HepG2 (cell line): ENCODE data around the gene COX15. TPM values are rescaled to one million over a fixed set of nuclear protein-coding genes. Genes with fewer than 3 reads are reported as not detected.
A peak's percentile ranks its signal among the peaks of the same experiment; 100 is the strongest.

Source experiments
- ADNP ChIP-seq: sonication (generic); formaldehyde crosslinking; IDR thresholded peaks from 2 replicates; pipeline ENCODE4 v1.4.0; 2020; ENCODE audit warnings: missing genetic modification reagents
- CEBPB ChIP-seq: IDR thresholded peaks from 2 replicates; pipeline ENCODE4 v1.6.1; 2011; ENCODE audit warnings: low read depth, low read length, improper control_type of control experiment, borderline replicate concordance
- PAWR ChIP-seq: sonication (generic); formaldehyde crosslinking; IDR thresholded peaks from 2 replicates; pipeline ENCODE4 v1.4.0; 2020; ENCODE audit warnings: missing genetic modification reagents, mild to moderate bottlenecking, borderline replicate concordance
- RARA ChIP-seq: IDR thresholded peaks from 2 replicates; pipeline ENCODE4 v1.6.1; 2016; ENCODE audit warnings: missing genetic modification reagents, missing compliant biosample characterization
- RFX5 ChIP-seq: IDR thresholded peaks from 2 replicates; pipeline ENCODE4 v1.6.1; 2011; ENCODE audit warnings: low read depth, low read length, improper control_type of control experiment
- SMYD3 ChIP-seq: sonication (generic); formaldehyde crosslinking; IDR thresholded peaks from 2 replicates; pipeline ENCODE4 v1.8.1; 2023; ENCODE audit warnings: mild to moderate bottlenecking, missing genetic modification reagents
- TARDBP ChIP-seq: sonication (generic); formaldehyde crosslinking; IDR thresholded peaks from 2 replicates; pipeline ENCODE4 v1.8.0; 2022; ENCODE audit warnings: mild to moderate bottlenecking, missing genetic modification reagents
- ZNF180 ChIP-seq: sonication (generic); formaldehyde crosslinking; IDR thresholded peaks from 2 replicates; pipeline ENCODE4 v1.4.0; 2020; ENCODE audit warnings: low read depth, missing genetic modification reagents, borderline replicate concordance
- ZNF292 ChIP-seq: sonication (generic); formaldehyde crosslinking; IDR thresholded peaks from 2 replicates; pipeline ENCODE4 v1.8.1; 2022; ENCODE audit warnings: mild to moderate bottlenecking, low read depth, missing genetic modification reagents, borderline replicate concordance
- ZNF557 ChIP-seq: sonication (generic); formaldehyde crosslinking; IDR thresholded peaks from 2 replicates; pipeline ENCODE4 v1.4.0; 2020; ENCODE audit warnings: missing genetic modification reagents
- ZNF577 ChIP-seq: sonication (generic); formaldehyde crosslinking; IDR thresholded peaks from 2 replicates; pipeline ENCODE4 v1.4.0; 2020; ENCODE audit warnings: mild to moderate bottlenecking, low read depth, missing genetic modification reagents, borderline replicate concordance
- ZNF652 ChIP-seq: IDR thresholded peaks from 2 replicates; pipeline ENCODE4 v1.6.1; 2016; ENCODE audit warnings: low read depth, borderline replicate concordance
- ZNF703 ChIP-seq: sonication (generic); formaldehyde crosslinking; IDR thresholded peaks from 2 replicates; pipeline ENCODE4 v1.5.1; 2020; ENCODE audit warnings: missing genetic modification reagents, mild to moderate bottlenecking, moderate library complexity, borderline replicate concordance
- ZNF790 ChIP-seq: sonication (generic); formaldehyde crosslinking; IDR thresholded peaks from 2 replicates; pipeline ENCODE4 v1.8.0; 2022; ENCODE audit warnings: missing genetic modification reagents, mild to moderate bottlenecking, borderline replicate concordance
- polyA plus RNA-seq, 8 experiments: library from polyadenylated mRNA; depleted of rRNA in 3 of 8; stranded (reverse) in 7 of 8; unstranded in 1 of 8; fragments of >200 nt; fragmentation: Illumina TruSeq in 4 of 8; extraction: Trizol in 4 of 8; gene quantifications; 2 replicates each; pipeline versions ENCODE4 v1.2.1 to v1.2.3, GENCODE V29; 2011 to 2016; ENCODE audit warnings: low read depth in 4 of 8, missing spikeins in 1 of 8, mixed read lengths in 1 of 8; ENCODE audit not compliant: insufficient read depth in 1 of 8
- total RNA-seq, 5 experiments: library from RNA; depleted of rRNA; stranded (reverse); fragments of >200 nt; fragmentation: Illumina TruSeq; extraction: Trizol; gene quantifications; 2 replicates each; pipeline ENCODE4 v1.2.3, GENCODE V29; 2016; ENCODE audit warnings: low read depth in 1 of 5
- TF ChIP-seq, protein P1 (sequence below): sonication (generic); formaldehyde crosslinking; conservative IDR thresholded peaks from 2 replicates; pipeline ENCODE4 v1.8.1; 2023; ENCODE audit warnings: missing genetic modification reagents
- TF ChIP-seq, protein P2 (sequence below): sonication (generic); formaldehyde crosslinking; IDR thresholded peaks from 2 replicates; pipeline ENCODE4 v1.4.0; 2020; ENCODE audit warnings: mild to moderate bottlenecking, missing genetic modification reagents
- TF ChIP-seq, protein P3 (sequence below): IDR thresholded peaks from 2 replicates; pipeline ENCODE4 v1.6.1; 2016
- TF ChIP-seq, protein P4 (sequence below): sonication (generic); formaldehyde crosslinking; IDR thresholded peaks from 2 replicates; pipeline ENCODE4 v1.4.0; 2020; ENCODE audit warnings: low read depth, missing genetic modification reagents
- TF ChIP-seq, protein P5 (sequence below): sonication (generic); formaldehyde crosslinking; IDR thresholded peaks from 2 replicates; pipeline ENCODE4 v1.4.0; 2020; ENCODE audit warnings: low read depth, mild to moderate bottlenecking, missing genetic modification reagents

COX15 gene
- total and polyA plus RNA-seq, 2 of the 13 experiments (the other 11 are each of a cell fraction or from before 2014, with no cell fraction given) = 19.2 to 44.7 TPM

DNA sequence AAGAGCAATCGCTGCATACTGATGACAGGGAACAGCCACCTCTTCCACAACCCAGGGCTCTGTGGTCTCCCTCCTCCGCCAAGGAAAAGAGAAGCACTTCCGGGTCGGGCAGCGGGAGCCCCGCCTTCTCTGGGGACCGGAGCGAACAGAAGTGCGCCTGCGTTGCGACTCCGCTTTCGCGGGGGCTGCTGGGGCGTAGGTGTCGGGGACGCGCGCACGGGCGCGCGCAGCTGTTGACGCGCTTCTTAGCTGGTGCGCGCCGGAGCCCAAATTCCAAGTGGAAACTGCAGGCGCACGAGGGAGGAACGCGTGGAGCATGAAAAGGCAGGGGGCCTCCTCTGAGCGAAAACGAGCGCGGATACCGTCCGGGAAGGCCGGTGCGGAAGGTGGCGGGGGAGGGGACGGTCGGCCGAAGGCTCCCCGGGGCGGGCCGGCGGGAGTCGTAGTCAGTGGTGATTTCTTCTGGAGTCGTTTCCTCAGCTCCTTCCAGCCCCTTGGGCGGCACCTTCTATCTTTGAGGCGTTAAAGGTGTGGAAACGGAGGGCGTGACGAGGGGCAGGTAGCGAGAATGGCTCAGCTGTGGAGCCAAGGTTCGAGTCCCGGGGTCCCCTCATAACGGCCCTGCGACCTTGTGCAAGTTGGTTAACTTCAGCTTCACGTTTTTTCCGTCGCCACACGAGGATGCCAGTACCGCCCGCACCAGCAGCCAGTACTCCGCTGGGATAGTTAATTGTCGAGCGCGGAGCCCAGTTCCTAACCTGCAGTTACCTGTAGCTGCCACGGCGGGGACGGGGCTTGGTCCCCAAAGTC lies at the start of gene COX15, which contains the start of gene CUTC (continued):
- TF ChIP-seq, protein P1, sequence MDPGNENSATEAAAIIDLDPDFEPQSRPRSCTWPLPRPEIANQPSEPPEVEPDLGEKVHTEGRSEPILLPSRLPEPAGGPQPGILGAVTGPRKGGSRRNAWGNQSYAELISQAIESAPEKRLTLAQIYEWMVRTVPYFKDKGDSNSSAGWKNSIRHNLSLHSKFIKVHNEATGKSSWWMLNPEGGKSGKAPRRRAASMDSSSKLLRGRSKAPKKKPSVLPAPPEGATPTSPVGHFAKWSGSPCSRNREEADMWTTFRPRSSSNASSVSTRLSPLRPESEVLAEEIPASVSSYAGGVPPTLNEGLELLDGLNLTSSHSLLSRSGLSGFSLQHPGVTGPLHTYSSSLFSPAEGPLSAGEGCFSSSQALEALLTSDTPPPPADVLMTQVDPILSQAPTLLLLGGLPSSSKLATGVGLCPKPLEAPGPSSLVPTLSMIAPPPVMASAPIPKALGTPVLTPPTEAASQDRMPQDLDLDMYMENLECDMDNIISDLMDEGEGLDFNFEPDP (CRISPR knock-in tag) = no peak
- TF ChIP-seq, protein P2, sequence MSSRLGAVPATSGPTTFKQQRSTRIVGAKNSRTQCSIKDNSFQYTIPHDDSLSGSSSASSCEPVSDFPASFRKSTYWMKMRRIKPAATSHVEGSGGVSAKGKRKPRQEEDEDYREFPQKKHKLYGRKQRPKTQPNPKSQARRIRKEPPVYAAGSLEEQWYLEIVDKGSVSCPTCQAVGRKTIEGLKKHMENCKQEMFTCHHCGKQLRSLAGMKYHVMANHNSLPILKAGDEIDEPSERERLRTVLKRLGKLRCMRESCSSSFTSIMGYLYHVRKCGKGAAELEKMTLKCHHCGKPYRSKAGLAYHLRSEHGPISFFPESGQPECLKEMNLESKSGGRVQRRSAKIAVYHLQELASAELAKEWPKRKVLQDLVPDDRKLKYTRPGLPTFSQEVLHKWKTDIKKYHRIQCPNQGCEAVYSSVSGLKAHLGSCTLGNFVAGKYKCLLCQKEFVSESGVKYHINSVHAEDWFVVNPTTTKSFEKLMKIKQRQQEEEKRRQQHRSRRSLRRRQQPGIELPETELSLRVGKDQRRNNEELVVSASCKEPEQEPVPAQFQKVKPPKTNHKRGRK (CRISPR knock-in tag) = no peak
- TF ChIP-seq, protein P3, sequence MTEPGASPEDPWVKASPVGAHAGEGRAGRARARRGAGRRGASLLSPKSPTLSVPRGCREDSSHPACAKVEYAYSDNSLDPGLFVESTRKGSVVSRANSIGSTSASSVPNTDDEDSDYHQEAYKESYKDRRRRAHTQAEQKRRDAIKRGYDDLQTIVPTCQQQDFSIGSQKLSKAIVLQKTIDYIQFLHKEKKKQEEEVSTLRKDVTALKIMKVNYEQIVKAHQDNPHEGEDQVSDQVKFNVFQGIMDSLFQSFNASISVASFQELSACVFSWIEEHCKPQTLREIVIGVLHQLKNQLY = no peak; the same call in none of the 2 replicates
- peak; percentile 85; the same call in 1 of the 2 replicates for TF ChIP-seq ZNF557 (CRISPR knock-in tag)
- TF ChIP-seq ZNF180 (CRISPR knock-in tag) = no peak
- peak; percentile 74; the same call in 1 of the 2 replicates for TF ChIP-seq SMYD3
- TF ChIP-seq ZNF577 (CRISPR knock-in tag) = no peak
- TF ChIP-seq ZNF703 (CRISPR knock-in tag) = no peak
- TF ChIP-seq RARA = 0 out of 2 replicates have a peak, but pooled peaks have one; percentile 9
- TF ChIP-seq, protein P4, sequence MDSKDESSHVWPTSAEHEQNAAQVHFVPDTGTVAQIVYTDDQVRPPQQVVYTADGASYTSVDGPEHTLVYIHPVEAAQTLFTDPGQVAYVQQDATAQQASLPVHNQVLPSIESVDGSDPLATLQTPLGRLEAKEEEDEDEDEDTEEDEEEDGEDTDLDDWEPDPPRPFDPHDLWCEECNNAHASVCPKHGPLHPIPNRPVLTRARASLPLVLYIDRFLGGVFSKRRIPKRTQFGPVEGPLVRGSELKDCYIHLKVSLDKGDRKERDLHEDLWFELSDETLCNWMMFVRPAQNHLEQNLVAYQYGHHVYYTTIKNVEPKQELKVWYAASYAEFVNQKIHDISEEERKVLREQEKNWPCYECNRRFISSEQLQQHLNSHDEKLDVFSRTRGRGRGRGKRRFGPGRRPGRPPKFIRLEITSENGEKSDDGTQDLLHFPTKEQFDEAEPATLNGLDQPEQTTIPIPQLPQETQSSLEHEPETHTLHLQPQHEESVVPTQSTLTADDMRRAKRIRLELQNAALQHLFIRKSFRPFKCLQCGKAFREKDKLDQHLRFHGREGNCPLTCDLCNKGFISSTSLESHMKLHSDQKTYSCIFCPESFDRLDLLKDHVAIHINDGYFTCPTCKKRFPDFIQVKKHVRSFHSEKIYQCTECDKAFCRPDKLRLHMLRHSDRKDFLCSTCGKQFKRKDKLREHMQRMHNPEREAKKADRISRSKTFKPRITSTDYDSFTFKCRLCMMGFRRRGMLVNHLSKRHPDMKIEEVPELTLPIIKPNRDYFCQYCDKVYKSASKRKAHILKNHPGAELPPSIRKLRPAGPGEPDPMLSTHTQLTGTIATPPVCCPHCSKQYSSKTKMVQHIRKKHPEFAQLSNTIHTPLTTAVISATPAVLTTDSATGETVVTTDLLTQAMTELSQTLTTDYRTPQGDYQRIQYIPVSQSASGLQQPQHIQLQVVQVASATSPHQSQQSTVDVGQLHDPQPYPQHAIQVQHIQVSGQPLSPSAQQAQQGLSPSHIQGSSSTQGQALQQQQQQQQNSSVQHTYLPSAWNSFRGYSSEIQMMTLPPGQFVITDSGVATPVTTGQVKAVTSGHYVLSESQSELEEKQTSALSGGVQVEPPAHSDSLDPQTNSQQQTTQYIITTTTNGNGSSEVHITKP (CRISPR knock-in tag) = peak; percentile 24; the same call in 1 of the 2 replicates
- peak; percentile 81; the same call in 1 of the 2 replicates for TF ChIP-seq ZNF292 (CRISPR knock-in tag)
- no peak for TF ChIP-seq ADNP (CRISPR knock-in tag)
- peak; percentile 80 for TF ChIP-seq TARDBP (CRISPR knock-in tag)
- no peak for TF ChIP-seq RFX5
- 0 out of 2 replicates have a peak, but pooled peaks have one; percentile 7 for TF ChIP-seq ZNF652 (CRISPR knock-in tag)
- TF ChIP-seq PAWR (CRISPR knock-in tag) = no peak
- no peak for TF ChIP-seq CEBPB
- TF ChIP-seq, protein P5, sequence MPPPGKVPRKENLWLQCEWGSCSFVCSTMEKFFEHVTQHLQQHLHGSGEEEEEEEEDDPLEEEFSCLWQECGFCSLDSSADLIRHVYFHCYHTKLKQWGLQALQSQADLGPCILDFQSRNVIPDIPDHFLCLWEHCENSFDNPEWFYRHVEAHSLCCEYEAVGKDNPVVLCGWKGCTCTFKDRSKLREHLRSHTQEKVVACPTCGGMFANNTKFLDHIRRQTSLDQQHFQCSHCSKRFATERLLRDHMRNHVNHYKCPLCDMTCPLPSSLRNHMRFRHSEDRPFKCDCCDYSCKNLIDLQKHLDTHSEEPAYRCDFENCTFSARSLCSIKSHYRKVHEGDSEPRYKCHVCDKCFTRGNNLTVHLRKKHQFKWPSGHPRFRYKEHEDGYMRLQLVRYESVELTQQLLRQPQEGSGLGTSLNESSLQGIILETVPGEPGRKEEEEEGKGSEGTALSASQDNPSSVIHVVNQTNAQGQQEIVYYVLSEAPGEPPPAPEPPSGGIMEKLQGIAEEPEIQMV (CRISPR knock-in tag) = no peak
- TF ChIP-seq ZNF790 (CRISPR knock-in tag) = peak; percentile 91
